Lower leg skin (tissue), 4 donors: ENCODE results near the gene TPRA1. TPM values are rescaled to one million over a fixed set of nuclear protein-coding genes. Genes with fewer than 3 reads are reported as not detected.
A peak's percentile ranks its signal among the peaks of the same experiment; 100 is the strongest.

Experiments
- DNase-seq, 2 donors: peaks; one replicate each; pipeline ENCODE4 v3.0.0-alpha.2; 2019; ENCODE audit warnings: low spot score in 2 of 2
- H3K4me3 ChIP-seq: fragments of 200-600 bp; sonication (generic); 2 replicates; pipeline ENCODE4 v1.5.1; 2017; ENCODE audit warnings: mild to moderate bottlenecking, low read depth; ENCODE audit not compliant: poor library complexity, severe bottlenecking
- POLR2A ChIP-seq, 2 donors: fragments of 450-650 bp; IDR thresholded peaks; one replicate each; pipeline ENCODE4 v1.6.1; 2016 to 2017; ENCODE audit warnings: antibody characterized with exemption in 2 of 2, mild to moderate bottlenecking in 1 of 2, moderate library complexity in 1 of 2
- WGBS, 2 donors: methylation state at CpG; one replicate each; pipeline ENCODE4 v1.1.5; 2018; 5-methylcytosine and 5-hydroxymethylcytosine counted together
- intact Hi-C: fragments of 100-400 bp; cut with DNase I; formaldehyde crosslinking; loops from one replicate; pipeline ENCODE4 v1.15.0; 2023; ENCODE audit warnings: low total_unique reads
- total RNA-seq, 4 donors: library from RNA; depleted of rRNA; stranded (reverse); fragments of >200 nt; gene quantifications; one replicate each; pipeline ENCODE4 v1.1.0, GENCODE V29; 2016
- TF ChIP-seq, protein P1 (sequence below), 3 donors: fragments of 450-650 bp; IDR thresholded peaks; one replicate each; pipeline ENCODE4 v1.5.1; 2016; ENCODE audit warnings: antibody characterized with exemption in 3 of 3, mild to moderate bottlenecking in 3 of 3, moderate library complexity in 2 of 3

TPRA1 gene
- total RNA-seq, 4 donors from 2014 or later, result 57.3 to 87.5 (median 82.4) TPM

DNA sequence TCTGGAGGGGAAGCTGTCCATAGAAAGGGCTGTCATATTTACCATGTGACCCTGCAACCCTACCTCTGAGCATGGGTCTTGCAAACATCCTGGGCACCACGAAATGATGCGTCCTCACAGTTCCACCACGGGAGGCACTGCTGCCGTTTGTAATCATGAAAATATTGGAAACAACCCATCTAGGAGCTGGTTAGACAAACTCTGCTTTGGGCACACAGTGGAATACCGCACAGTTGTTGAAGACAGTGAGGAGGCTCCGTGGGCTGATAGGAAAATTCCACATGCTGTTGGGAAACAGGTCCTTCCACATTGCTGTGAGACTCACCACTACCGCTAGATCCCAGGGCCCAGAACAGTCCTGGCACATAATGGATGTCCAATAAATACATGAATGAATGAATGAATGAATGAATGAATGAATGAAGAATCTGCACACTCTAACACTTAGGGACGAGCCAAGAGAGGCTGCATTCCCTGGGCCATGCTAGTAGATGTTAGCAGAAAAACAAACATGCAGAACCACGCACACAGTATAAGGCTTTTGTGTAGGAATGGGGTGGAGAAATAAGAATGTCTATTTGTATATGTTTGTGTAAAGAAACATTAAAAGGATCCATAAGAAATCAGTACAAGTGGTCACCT, 40.6 kb downstream of the TPRA1 start:
- WGBS, 2 donors, result 59 to 61% methylated on average over 9 of the region's 9 CpGs

DNA sequence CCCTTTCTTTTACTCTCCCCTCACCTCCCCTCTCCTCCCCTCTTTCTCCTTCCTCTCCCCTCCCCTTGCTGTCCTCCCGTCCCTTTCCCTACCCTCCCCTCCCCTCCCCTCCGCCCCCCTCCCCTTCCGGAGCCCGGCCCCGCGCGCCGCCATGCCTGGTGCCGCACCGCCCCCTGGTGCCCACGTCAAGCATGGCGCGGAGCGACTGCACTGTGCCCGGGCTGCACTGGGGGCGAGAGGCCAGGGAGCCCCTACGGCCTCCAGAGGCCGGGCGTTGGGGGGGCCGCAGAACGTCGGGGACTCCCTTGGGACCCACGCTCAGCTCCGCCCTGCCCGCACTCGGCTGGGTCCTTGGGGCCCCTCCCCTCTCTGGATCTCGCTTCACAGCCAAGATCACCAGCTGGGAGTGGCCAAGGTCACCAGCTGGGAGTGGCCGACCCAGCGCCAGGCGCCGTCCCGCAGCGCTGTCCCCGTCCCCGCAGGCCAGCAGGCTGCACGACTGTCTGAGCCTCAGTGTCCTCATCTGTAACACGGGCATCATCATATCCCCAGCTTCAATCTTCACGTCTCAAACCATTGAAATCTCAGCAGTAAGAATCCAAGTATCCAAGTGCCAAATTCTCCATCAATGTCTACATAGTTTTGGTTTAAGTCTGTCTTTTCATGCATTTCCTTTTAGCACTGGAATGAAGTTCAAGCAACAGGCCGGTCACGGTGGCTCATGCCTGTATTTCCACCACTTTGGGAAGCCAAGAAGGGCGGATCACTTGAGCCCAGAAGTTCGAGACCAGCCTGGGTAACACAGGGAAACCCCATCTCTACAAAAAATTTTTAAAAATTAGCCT, 42.5 kb downstream of the TPRA1 start:
- 10 to 13% methylated on average over 15 to 19 of the region's 42 CpGs for WGBS, 2 donors
- H3K4me3 ChIP-seq, result peak overlapping the region; percentile 24
- peak; percentile 40 to 93 for DNase-seq
- intact Hi-C loops, result loop anchor here (10.0 kb wide), 3 partner anchors 563 to 1023 kb away; partner anchors contain the start of genes CHST13 and PLXNA1
- TF ChIP-seq, protein P1, sequence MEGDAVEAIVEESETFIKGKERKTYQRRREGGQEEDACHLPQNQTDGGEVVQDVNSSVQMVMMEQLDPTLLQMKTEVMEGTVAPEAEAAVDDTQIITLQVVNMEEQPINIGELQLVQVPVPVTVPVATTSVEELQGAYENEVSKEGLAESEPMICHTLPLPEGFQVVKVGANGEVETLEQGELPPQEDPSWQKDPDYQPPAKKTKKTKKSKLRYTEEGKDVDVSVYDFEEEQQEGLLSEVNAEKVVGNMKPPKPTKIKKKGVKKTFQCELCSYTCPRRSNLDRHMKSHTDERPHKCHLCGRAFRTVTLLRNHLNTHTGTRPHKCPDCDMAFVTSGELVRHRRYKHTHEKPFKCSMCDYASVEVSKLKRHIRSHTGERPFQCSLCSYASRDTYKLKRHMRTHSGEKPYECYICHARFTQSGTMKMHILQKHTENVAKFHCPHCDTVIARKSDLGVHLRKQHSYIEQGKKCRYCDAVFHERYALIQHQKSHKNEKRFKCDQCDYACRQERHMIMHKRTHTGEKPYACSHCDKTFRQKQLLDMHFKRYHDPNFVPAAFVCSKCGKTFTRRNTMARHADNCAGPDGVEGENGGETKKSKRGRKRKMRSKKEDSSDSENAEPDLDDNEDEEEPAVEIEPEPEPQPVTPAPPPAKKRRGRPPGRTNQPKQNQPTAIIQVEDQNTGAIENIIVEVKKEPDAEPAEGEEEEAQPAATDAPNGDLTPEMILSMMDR (IDR thresholded peaks at IDR 0.05), result no peak
- TF ChIP-seq POLR2A (IDR thresholded peaks at IDR 0.05), result no peak

More for the DNA sequence above, 40.6 kb downstream of the TPRA1 start:
- TF ChIP-seq, protein P1 (IDR thresholded peaks at IDR 0.05), result no peak
- no peak for TF ChIP-seq POLR2A (IDR thresholded peaks at IDR 0.05)
- no peak overlapping the region for H3K4me3 ChIP-seq
- intact Hi-C loops, result loop anchor here (10.0 kb wide), 3 partner anchors 565 to 1025 kb away; partner anchors contain the start of genes CHST13 and PLXNA1
- no peak for DNase-seq

DNA sequence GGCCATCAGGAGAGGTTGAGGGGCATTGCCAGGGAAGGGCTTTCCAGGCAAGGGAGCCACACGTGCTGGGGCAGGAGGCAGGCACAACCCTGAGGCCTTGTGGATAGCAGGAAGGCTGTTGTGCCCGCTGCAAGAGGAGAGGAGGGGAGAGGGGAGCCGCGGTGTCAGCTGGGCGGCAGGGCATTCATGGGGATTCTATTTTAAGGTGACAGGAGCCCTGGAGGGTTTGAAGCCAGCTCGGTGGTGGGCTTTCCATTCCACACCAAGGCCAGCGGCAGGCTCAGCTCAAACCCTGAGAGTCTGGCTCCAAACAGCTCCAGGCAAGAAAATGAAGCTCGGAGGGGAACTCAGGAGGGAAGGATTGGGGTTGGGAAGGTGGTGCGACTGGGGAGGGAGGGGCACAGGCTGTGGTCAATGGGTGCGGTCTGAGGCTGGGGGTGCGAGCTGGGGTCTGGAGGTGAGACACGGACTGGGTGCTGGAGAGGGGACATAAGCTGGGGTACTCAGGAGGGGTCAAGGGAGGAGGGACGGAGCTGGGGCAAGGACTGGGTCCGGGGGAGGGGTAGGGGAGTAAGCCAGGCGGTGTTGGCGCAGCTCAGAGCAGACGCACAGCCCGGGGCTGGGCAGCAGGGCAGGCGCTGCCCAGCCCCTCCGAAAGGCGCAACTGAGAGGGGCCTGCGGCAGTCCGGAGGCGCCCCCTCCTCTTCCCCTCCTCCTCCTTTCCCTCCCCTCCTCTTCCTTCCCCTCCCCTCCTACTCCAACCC, 43.4 kb downstream of the TPRA1 start:
- 26 to 28% methylated on average over 23 to 24 of the region's 24 CpGs for WGBS, 2 donors
- H3K4me3 ChIP-seq, result no peak overlapping the region
- TF ChIP-seq, protein P1 (IDR thresholded peaks at IDR 0.05), result no peak
- TF ChIP-seq POLR2A (IDR thresholded peaks at IDR 0.05), result no peak
- intact Hi-C loops, result loop anchor here (10.0 kb wide), 3 partner anchors 562 to 1022 kb away; partner anchors contain the start of genes CHST13 and PLXNA1
- DNase-seq, result no peak

DNA sequence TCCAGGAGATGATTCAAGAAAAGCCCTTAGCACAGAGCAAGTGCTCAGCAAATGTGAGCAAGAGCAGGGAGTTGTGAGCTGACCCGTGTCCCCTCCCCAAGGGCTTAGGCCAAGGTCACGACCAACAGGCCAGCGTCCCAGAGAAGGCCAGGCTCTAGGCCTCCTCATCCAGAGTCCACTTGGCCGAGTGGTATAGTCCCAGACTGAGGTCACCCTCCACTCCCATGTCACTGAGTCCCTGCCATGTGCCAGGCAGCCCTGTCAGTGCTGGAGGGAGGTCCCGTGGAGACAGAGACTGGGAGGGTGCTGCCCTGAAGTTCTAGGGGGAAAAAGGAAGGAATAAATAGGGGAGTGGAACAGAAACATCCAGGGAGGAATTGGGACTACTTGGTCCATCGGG, 44.0 kb downstream of the TPRA1 start:
- WGBS, 2 donors, result 72 to 79% methylated on average over 6 of the region's 6 CpGs
- no peak overlapping the region for H3K4me3 ChIP-seq
- intact Hi-C loops, result loop anchor here (10.0 kb wide), 3 partner anchors 562 to 1022 kb away; partner anchors contain the start of genes CHST13 and PLXNA1
- DNase-seq, result no peak
- no peak for TF ChIP-seq POLR2A (IDR thresholded peaks at IDR 0.05)
- TF ChIP-seq, protein P1 (IDR thresholded peaks at IDR 0.05), result no peak

DNA sequence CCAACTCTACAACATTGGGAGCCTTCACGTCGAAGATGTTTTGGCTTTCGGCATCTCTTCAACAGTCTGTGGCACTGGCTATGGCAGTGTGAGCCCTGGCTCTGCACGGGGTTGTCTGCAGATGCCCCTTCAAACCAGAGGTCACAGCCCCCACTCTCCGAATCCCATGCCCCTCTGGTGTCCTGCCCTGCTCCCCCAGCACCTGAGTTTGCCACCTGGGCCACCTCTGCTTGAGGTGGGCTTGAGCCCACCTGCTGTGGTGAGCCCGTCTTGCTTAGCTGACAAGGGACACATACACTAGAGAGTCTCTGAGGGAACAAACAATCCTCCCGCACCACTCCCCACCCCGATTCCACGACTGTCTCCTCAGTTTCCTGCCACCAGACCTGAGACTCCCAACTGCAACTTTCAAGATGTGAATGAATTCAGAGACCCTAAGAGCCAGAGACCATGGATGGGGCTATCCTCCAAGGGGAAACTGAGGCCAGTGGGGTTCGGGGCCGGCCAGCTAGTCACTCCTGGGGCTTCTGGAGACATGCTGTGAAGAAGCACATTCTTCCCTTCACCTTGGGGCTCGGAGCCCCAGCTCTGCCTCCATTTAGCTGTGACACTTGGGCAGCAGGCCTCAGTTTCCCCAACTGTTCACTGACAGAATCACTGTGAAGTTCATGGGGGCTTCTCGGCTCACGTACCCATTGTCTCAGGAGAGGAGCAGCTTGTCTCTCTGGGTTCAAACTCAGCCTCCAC, 44.6 kb downstream of the TPRA1 start:
- DNase-seq, result no peak
- TF ChIP-seq, protein P1 (IDR thresholded peaks at IDR 0.05), result no peak
- no peak for TF ChIP-seq POLR2A (IDR thresholded peaks at IDR 0.05)
- 81 to 92% methylated on average over 14 of the region's 14 CpGs for WGBS, 2 donors
- intact Hi-C loops, result loop anchor here (10.0 kb wide), 3 partner anchors 561 to 1021 kb away; partner anchors contain the start of genes CHST13 and PLXNA1
- H3K4me3 ChIP-seq, result no peak overlapping the region
